ENCODE data around the gene SLC37A2.
"Not testable (repeated sequence)": the region's sequence is repeated elsewhere in the genome, so short reads cannot be mapped to it uniquely, and the experiment has no call there.

The SLC37A2 gene

GRCh38 chr11:125084057-125084416, 20.9 kb downstream of the SLC37A2 start:
- DNase-seq (ENCODE audit: low read depth in 2 of 2), result no peak

- no peak for DNase-seq (ENCODE audit: low read depth in 2 of 2)
These were observed 21.7 kb downstream of the SLC37A2 start for GRCh38 chr11:125084761-125085231.

GRCh38 chr11:125085301-125086081, 22.4 kb downstream of the SLC37A2 start:
- DNase-seq (ENCODE audit: low read depth in 2 of 2), result no peak

GRCh38 chr11:125086633-125087296, 23.7 kb downstream of the SLC37A2 start:
- DNase-seq (ENCODE audit: low read depth in 2 of 2), result no peak

- DNase-seq (ENCODE audit: low read depth in 2 of 2), result no peak
These were observed 25.0 kb downstream of the SLC37A2 start for GRCh38 chr11:125088123-125088522.

- no peak for DNase-seq (ENCODE audit: low read depth in 2 of 2)
These were observed 25.7 kb downstream of the SLC37A2 start for GRCh38 chr11:125088576-125089455.

- not testable (repeated sequence) for DNase-seq (ENCODE audit: low read depth in 2 of 2)
These were observed 26.4 kb downstream of the SLC37A2 start for GRCh38 chr11:125089481-125089880.

- DNase-seq (ENCODE audit: low read depth in 2 of 2), result not testable (repeated sequence)
These were observed 27.0 kb downstream of the SLC37A2 start for GRCh38 chr11:125090151-125090550.

GRCh38 chr11:125090816-125091215, 27.7 kb downstream of the SLC37A2 start:
- no peak for DNase-seq (ENCODE audit: low read depth in 2 of 2)

- DNase-seq (ENCODE audit: low read depth in 2 of 2), result no peak
These were observed 28.3 kb downstream of the SLC37A2 start for GRCh38 chr11:125091247-125091876.

GRCh38 chr11:125091877-125092664, 29.0 kb downstream of the SLC37A2 start:
- no peak for DNase-seq (ENCODE audit: low read depth in 2 of 2)

- DNase-seq (ENCODE audit: low read depth in 2 of 2), result no peak
These were observed 29.6 kb downstream of the SLC37A2 start for GRCh38 chr11:125092669-125093068.

- DNase-seq (ENCODE audit: low read depth in 2 of 2), result no peak
These were observed 30.4 kb downstream of the SLC37A2 start for GRCh38 chr11:125093502-125093901.

- DNase-seq (ENCODE audit: low read depth in 2 of 2), result no peak
These were observed 31.6 kb downstream of the SLC37A2 start for GRCh38 chr11:125094731-125095130.

GRCh38 chr11:125100136-125100535, 37.0 kb downstream of the SLC37A2 start:
- DNase-seq (ENCODE audit: low read depth in 2 of 2), result no peak

GRCh38 chr11:125101596-125101995, 38.5 kb downstream of the SLC37A2 start:
- DNase-seq (ENCODE audit: low read depth in 2 of 2), result no peak

GRCh38 chr11:125102025-125102424, 38.9 kb downstream of the SLC37A2 start:
- DNase-seq (ENCODE audit: low read depth in 2 of 2), result no peak

- DNase-seq (ENCODE audit: low read depth in 2 of 2), result no peak
These were observed 39.4 kb downstream of the SLC37A2 start for GRCh38 chr11:125102510-125102909.

GRCh38 chr11:125105926-125106325, 42.8 kb downstream of the SLC37A2 start:
- no peak for DNase-seq (ENCODE audit: low read depth in 2 of 2)

- DNase-seq (ENCODE audit: low read depth in 2 of 2), result no peak
These were observed 45.4 kb downstream of the SLC37A2 start for GRCh38 chr11:125108469-125108868.

- no peak for DNase-seq (ENCODE audit: low read depth in 2 of 2)
These were observed 47.4 kb downstream of the SLC37A2 start for GRCh38 chr11:125110506-125110905.
